GM23248 (cell line): ENCODE results near the gene LMOD3. TPM values are rescaled to one million over a fixed set of nuclear protein-coding genes. Genes with fewer than 3 reads are reported as not detected.
A peak's percentile ranks its signal among the peaks of the same experiment; 100 is the strongest.

Source experiments
- DNase-seq: peaks from one replicate; pipeline ENCODE4 v3.0.0-alpha.2; 2015
- H2AFZ ChIP-seq: fragments of 200-600 bp; sonication (generic); 2 replicates; pipeline ENCODE4 v1.6.1; 2016; ENCODE audit warnings: antibody characterized with exemption
- H3F3A ChIP-seq: fragments of 200-600 bp; sonication (generic); 2 replicates; pipeline ENCODE4 v1.6.1; 2016; ENCODE audit warnings: mild to moderate bottlenecking, antibody characterized with exemption, mixed run types; ENCODE audit not compliant: insufficient read depth
- H3K27ac ChIP-seq: fragments of 200-600 bp; sonication (generic); 2 replicates; pipeline ENCODE4 v1.5.1; 2016; ENCODE audit warnings: mild to moderate bottlenecking
- H3K27me3 ChIP-seq: fragments of 200-600 bp; sonication (generic); replicated peaks from 2 replicates; pipeline ENCODE4 v1.6.1; 2016; ENCODE audit warnings: mild to moderate bottlenecking; ENCODE audit not compliant: insufficient read depth
- H3K36me3 ChIP-seq: fragments of 200-600 bp; sonication (generic); 2 replicates; pipeline ENCODE4 v1.6.1; 2016; ENCODE audit warnings: low read depth, mild to moderate bottlenecking
- H3K4me1 ChIP-seq: fragments of 200-600 bp; sonication (generic); 2 replicates; pipeline ENCODE4 v1.6.1; 2016; ENCODE audit warnings: mild to moderate bottlenecking; ENCODE audit not compliant: insufficient read depth
- H3K4me2 ChIP-seq: fragments of 200-600 bp; sonication (generic); one replicate; pipeline ENCODE4 v1.6.1; 2016; ENCODE audit warnings: mild to moderate bottlenecking; ENCODE audit not compliant: unreplicated experiment
- H3K4me3 ChIP-seq: fragments of 200-600 bp; sonication (generic); 2 replicates; pipeline ENCODE4 v1.5.1; 2016; ENCODE audit warnings: mild to moderate bottlenecking
- H3K79me2 ChIP-seq: fragments of 200-600 bp; sonication (generic); 2 replicates; pipeline ENCODE4 v1.6.1; 2016; ENCODE audit warnings: mild to moderate bottlenecking; ENCODE audit not compliant: insufficient read depth
- H3K9ac ChIP-seq: fragments of 200-600 bp; sonication (generic); 2 replicates; pipeline ENCODE4 v1.6.1; 2016; ENCODE audit warnings: mild to moderate bottlenecking
- H3K9me2 ChIP-seq: fragments of 200-600 bp; sonication (generic); 2 replicates; pipeline ENCODE4 v1.6.1; 2016; ENCODE audit warnings: mixed run types, mild to moderate bottlenecking, moderate library complexity; ENCODE audit not compliant: insufficient read depth
- H3K9me3 ChIP-seq: fragments of 200-600 bp; sonication (generic); one replicate; pipeline ENCODE4 v1.6.1; 2017; ENCODE audit warnings: low read depth
- H4K20me1 ChIP-seq: fragments of 200-600 bp; sonication (generic); 2 replicates; pipeline ENCODE4 v1.6.0; 2016; ENCODE audit not compliant: insufficient read depth
- EZH2 ChIP-seq: fragments of 200-600 bp; sonication (generic); IDR thresholded peaks from 2 replicates; pipeline ENCODE4 v1.6.1; 2018; ENCODE audit warnings: antibody characterized with exemption, mild to moderate bottlenecking; ENCODE audit not compliant: insufficient read depth, poor library complexity, severe bottlenecking
- EZH2phosphoT487 ChIP-seq: fragments of 200-600 bp; sonication (generic); IDR thresholded peaks from 2 replicates; pipeline ENCODE4 v1.6.1; 2018; ENCODE audit warnings: antibody characterized with exemption, moderate library complexity, mild to moderate bottlenecking, low read depth; ENCODE audit not compliant: insufficient read depth
- WGBS, 2 experiments: methylation state at CpG; one replicate each; pipeline ENCODE4 v1.1.6; 2015 to 2017; ENCODE audit warnings: low lambda C conversion rate in 2 of 2, low coverage in 1 of 2; ENCODE audit errors: missing lambda C conversion rate in 2 of 2; 5-methylcytosine and 5-hydroxymethylcytosine counted together
- in situ Hi-C: fragments of 300-500 bp; cut with MboI; formaldehyde crosslinking; loops from 2 replicates; pipeline ENCODE4 v1.15.0; 2020
- polyA plus RNA-seq: library from polyadenylated mRNA; unstranded; fragments of >200 nt; fragmentation: Nextera tagmentation; extraction: Ambion mirVana; gene quantifications from 2 replicates; pipeline ENCODE4 v1.2.1, GENCODE V29; 2016
- total RNA-seq: library from RNA; depleted of rRNA; stranded (reverse); fragments of >200 nt; shearing (Covaris generic); gene quantifications from 2 replicates; pipeline ENCODE4 v1.2.3, GENCODE V29; 2014

Gene LMOD3
- total and polyA plus RNA-seq, 2 experiments from 2014 or later: not detected

DNA sequence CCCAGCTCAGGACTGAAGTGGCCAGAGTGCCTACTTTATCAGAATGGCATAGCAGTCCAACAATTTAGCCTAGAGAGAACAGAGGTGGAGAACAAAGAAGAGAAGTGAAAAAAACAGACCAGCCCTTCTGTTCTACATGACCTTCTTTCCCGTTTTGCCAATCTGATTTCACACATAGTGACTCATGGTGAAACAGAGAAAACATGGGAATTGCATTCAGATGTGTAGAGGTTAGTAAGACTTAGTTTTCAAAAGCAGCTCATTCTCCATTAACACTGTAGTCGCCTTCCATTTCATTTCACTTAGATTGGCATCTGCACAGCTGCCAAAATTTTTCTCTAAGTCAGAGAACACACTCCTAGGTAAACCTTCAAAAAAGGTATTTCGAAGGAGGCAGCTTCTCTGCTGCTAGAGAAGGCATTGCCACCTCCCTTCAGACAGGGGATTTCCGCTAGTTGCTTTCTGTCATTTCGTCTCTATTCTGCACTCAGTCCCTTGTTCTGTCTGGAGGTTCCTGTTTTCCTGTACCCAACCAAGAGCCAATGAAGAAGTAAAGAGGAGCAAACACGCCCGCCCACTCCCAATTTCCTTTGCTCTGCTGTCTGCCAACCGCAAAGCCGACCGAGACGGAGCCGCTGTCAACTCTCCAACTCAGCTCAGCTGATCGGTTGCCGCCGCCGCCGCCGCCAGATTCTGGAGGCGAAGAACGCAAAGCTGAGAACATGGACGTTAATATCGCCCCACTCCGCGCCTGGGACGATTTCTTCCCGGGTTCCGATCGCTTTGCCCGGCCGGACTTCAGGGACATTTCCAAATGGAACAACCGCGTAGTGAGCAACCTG is 37.8 kb downstream of the LMOD3 start, which contains the start of gene ARL6IP5:
Gene ARL6IP5, plus strand, starts transcription at position 612 of the 842 bp plus-strand sequence. Its CDS starts 111 bp downstream, at position 723.
- Histone ChIP-seq H3K9me3 (no peaks in the 10 kb centered on the region), H3K9me2 (no peaks in the 10 kb centered on the region), H4K20me1 (no peaks in the 10 kb centered on the region), H3K9ac (peak within 1 kb of the TSS; percentile 97), H2AFZ (peak within 1 kb of the TSS; percentile 87), H3K4me2 (peak within 1 kb of the TSS; percentile 98), H3K4me3 (peak within 1 kb of the TSS; percentile 93), H3K27ac (peak within 1 kb of the TSS; percentile 98), H3K36me3 (no peaks in the 10 kb centered on the region), H3F3A (peaks cover 65% of the 10 kb centered on the region), H3K4me1 (peaks cover 58% of the 10 kb centered on the region), H3K79me2 (peaks cover 47% of the 10 kb centered on the region), H3K27me3 (no peaks in the 10 kb centered on the region)
- TF ChIP-seq EZH2 (no peak), EZH2phosphoT487 (no peak)
- in situ Hi-C loops: no loop called here
- DNase-seq: peak; percentile 94
- 0 to 3% methylated on average over 32 of the region's 32 CpGs for WGBS, 2 experiments

GRCh38 chr3:69082805-69083204 is 39.6 kb downstream of the LMOD3 start:
- in situ Hi-C loops: no loop called here
- peak overlapping the region; percentile 98 for H3K27ac ChIP-seq
- no peaks in the 10 kb centered on the region for H3K9me3 ChIP-seq
- peaks cover 47% of the 10 kb centered on the region for H3K79me2 ChIP-seq
- peak overlapping the region; percentile 36 for H3K9ac ChIP-seq
- no peak overlapping the region; the same call in 1 of the 2 replicates for H2AFZ ChIP-seq
- H4K20me1 ChIP-seq: no peaks in the 10 kb centered on the region
- peaks cover 52% of the 10 kb centered on the region for H3K4me1 ChIP-seq
- no peaks in the 10 kb centered on the region for H3K27me3 ChIP-seq
- peak; percentile 79 for DNase-seq
- peak overlapping the region; percentile 98 for H3K4me2 ChIP-seq
- H3K4me3 ChIP-seq: peak overlapping the region; percentile 34
- no peak for TF ChIP-seq EZH2
- TF ChIP-seq EZH2phosphoT487: peak; percentile 78; the same call in 1 of the 2 replicates
- no peaks in the 10 kb centered on the region for H3K36me3 ChIP-seq
- peaks cover 49% of the 10 kb centered on the region for H3F3A ChIP-seq
- H3K9me2 ChIP-seq: no peaks in the 10 kb centered on the region

- peak overlapping the region; percentile 98 for H3K4me2 ChIP-seq
Measured at GRCh38 chr3:69082361-69082760, 40.0 kb downstream of the LMOD3 start.

DNA sequence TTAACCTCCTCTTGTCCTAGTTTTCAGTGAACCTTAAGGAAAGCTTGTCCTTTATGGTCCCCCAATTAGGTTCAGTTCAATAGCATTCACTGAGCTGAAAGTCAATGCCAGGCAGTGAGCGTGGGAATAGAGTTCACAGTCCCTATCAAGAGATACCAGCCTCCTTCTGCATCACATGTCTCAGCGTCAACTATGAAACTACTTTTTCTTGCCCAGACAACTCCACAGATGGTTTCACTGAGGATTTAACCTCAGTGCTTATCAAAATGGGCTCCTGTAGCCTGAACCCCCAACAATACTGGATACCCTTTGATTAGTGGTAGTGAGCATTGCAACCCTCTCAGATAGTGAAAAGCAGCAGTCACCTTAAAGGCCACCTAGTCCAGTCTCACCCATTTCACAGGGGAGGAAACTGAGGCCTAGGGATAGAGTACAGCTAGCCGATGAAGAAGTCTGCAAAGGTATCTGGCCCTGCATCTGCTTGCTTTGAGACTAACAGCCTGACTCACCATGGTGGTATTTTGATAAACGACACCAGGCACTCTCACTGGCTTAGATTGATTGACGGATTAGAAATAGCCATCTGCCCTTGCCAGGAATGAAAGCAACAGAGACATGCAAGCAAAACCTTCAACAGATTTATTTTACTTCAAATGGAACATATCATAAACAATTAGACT is 40.7 kb downstream of the LMOD3 start:
- no peak for TF ChIP-seq EZH2
- no peak for TF ChIP-seq EZH2phosphoT487
- no peak overlapping the region for H3K9ac ChIP-seq
- no peaks in the 10 kb centered on the region for H3K36me3 ChIP-seq
- peaks cover 41% of the 10 kb centered on the region for H3K4me1 ChIP-seq
- H3K27ac ChIP-seq: no peak overlapping the region; the same call in 1 of the 2 replicates
- H3K9me3 ChIP-seq: no peaks in the 10 kb centered on the region
- no peak for DNase-seq
- H3K79me2 ChIP-seq: peaks cover 48% of the 10 kb centered on the region
- no peaks in the 10 kb centered on the region for H3K27me3 ChIP-seq
- in situ Hi-C loops: no loop called here
- peak overlapping the region; percentile 98 for H3K4me2 ChIP-seq
- no peaks in the 10 kb centered on the region for H3K9me2 ChIP-seq
- WGBS, 2 experiments: 51% methylated on average over 5 of the region's 5 CpGs
- no peaks in the 10 kb centered on the region for H4K20me1 ChIP-seq
- no peak overlapping the region for H2AFZ ChIP-seq
- H3F3A ChIP-seq: peaks cover 40% of the 10 kb centered on the region
- H3K4me3 ChIP-seq: no peak overlapping the region

More at GRCh38 chr3:69082361-69082760, 40.0 kb downstream of the LMOD3 start:
- Histone ChIP-seq H3K9ac (peak overlapping the region; percentile 36), H3K9me2 (no peaks in the 10 kb centered on the region), H3K36me3 (no peaks in the 10 kb centered on the region), H3K79me2 (peaks cover 47% of the 10 kb centered on the region), H3K9me3 (no peaks in the 10 kb centered on the region), H3K4me1 (peaks cover 48% of the 10 kb centered on the region), H3K27me3 (no peaks in the 10 kb centered on the region), H3K27ac (peak overlapping the region; percentile 98), H3K4me3 (peak overlapping the region; percentile 34), H3F3A (peaks cover 46% of the 10 kb centered on the region), H4K20me1 (no peaks in the 10 kb centered on the region), H2AFZ (no peak overlapping the region)
- in situ Hi-C loops: no loop called here
- 40 to 57% methylated on average over 2 of the region's 2 CpGs for WGBS, 2 experiments
- TF ChIP-seq EZH2phosphoT487 (no peak), EZH2 (no peak)
- DNase-seq: peak; percentile 30
